Large intestine (tissue), 3 donors: ENCODE measurements around the gene NR4A1. TPM values are rescaled to one million over a fixed set of nuclear protein-coding genes. Genes with fewer than 3 reads are reported as not detected.

Experiments
- DNase-seq, 2 donors: peaks; one replicate each; pipeline versions ENCODE4 v3.0.0 to v3.0.0-alpha.2; 2013
- H3K27ac ChIP-seq: one replicate; pipeline ENCODE4 v1.5.1; 2013; ENCODE audit warnings: low read length
- H3K27me3 ChIP-seq: 2 replicates; pipeline ENCODE4 v1.6.1; 2013; ENCODE audit warnings: low read length; ENCODE audit not compliant: control insufficient read depth, insufficient read depth
- H3K36me3 ChIP-seq: 2 replicates; pipeline ENCODE4 v1.6.1; 2013; ENCODE audit warnings: low read length; ENCODE audit not compliant: control insufficient read depth, insufficient read depth
- H3K4me1 ChIP-seq: one replicate; pipeline ENCODE4 v1.6.1; 2013; ENCODE audit warnings: low read length; ENCODE audit not compliant: control insufficient read depth, insufficient read depth
- H3K4me3 ChIP-seq: one replicate; pipeline ENCODE4 v1.5.1; 2013; ENCODE audit warnings: low read length
- H3K9me3 ChIP-seq: one replicate; pipeline ENCODE4 v1.6.1; 2013; ENCODE audit warnings: mild to moderate bottlenecking, low read depth, low read length, moderate library complexity; ENCODE audit not compliant: control insufficient read depth
- WGBS: methylation state at CpG from one replicate; pipeline ENCODE4 v1.1.5; 2013; ENCODE audit warnings: low lambda C conversion rate; ENCODE audit not compliant: insufficient coverage; 5-methylcytosine and 5-hydroxymethylcytosine counted together
- polyA plus RNA-seq: library from polyadenylated mRNA; unstranded; fragments of 120-200 nt; gene quantifications from one replicate; pipeline ENCODE4 v1.2.1, GENCODE V29; 2013

The NR4A1 gene
- polyA plus RNA-seq, 1 donor: 139 TPM

GRCh38 chr12:52059582-52060497 is 8.6 kb downstream of the NR4A1 start:
- no peaks in the 10 kb centered on the region for H3K27me3 ChIP-seq
- H3K36me3 ChIP-seq: peaks cover 12% of the 10 kb centered on the region
- no peak overlapping the region for H3K4me3 ChIP-seq
- DNase-seq: no peak
- H3K4me1 ChIP-seq: peaks cover 27% of the 10 kb centered on the region
- no peak overlapping the region for H3K27ac ChIP-seq
- WGBS: no CpG with 5 or more reads among the region's 12 CpGs
- no peaks in the 10 kb centered on the region for H3K9me3 ChIP-seq

GRCh38 chr12:52060498-52061177 is 9.4 kb downstream of the NR4A1 start:
- no CpG with 5 or more reads among the region's 14 CpGs for WGBS
- H3K27ac ChIP-seq: no peak overlapping the region
- H3K27me3 ChIP-seq: no peaks in the 10 kb centered on the region
- H3K9me3 ChIP-seq: no peaks in the 10 kb centered on the region
- no peak overlapping the region for H3K4me3 ChIP-seq
- H3K36me3 ChIP-seq: peaks cover 10% of the 10 kb centered on the region
- no peak for DNase-seq
- peaks cover 27% of the 10 kb centered on the region for H3K4me1 ChIP-seq

GRCh38 chr12:52061470-52062166 is 10.4 kb downstream of the NR4A1 start:
- Histone ChIP-seq H3K27ac (no peak overlapping the region), H3K36me3 (peaks cover 8% of the 10 kb centered on the region), H3K4me1 (peaks cover 27% of the 10 kb centered on the region), H3K4me3 (no peak overlapping the region), H3K27me3 (no peaks in the 10 kb centered on the region), H3K9me3 (no peaks in the 10 kb centered on the region)
- WGBS: no CpG with 5 or more reads among the region's 12 CpGs
- no peak for DNase-seq

- peaks cover 27% of the 10 kb centered on the region for H3K4me1 ChIP-seq
- no peak for DNase-seq
- H3K4me3 ChIP-seq: no peak overlapping the region
- H3K9me3 ChIP-seq: no peaks in the 10 kb centered on the region
- no CpG with 5 or more reads among the region's 6 CpGs for WGBS
- peaks cover 3% of the 10 kb centered on the region for H3K27me3 ChIP-seq
- H3K27ac ChIP-seq: peak overlapping the region; percentile 10
- H3K36me3 ChIP-seq: peaks cover 2% of the 10 kb centered on the region
Observed at GRCh38 chr12:52062167-52063081, 11.2 kb downstream of the NR4A1 start.

- Histone ChIP-seq H3K27ac (peak overlapping the region; percentile 10), H3K4me3 (no peak overlapping the region), H3K36me3 (no peaks in the 10 kb centered on the region), H3K4me1 (peaks cover 27% of the 10 kb centered on the region), H3K9me3 (no peaks in the 10 kb centered on the region), H3K27me3 (peaks cover 3% of the 10 kb centered on the region)
- peak in 1 of 2 donors; percentile 66 for DNase-seq
- no CpG with 5 or more reads among the region's 20 CpGs for WGBS
Observed at GRCh38 chr12:52063082-52063924, 12.1 kb downstream of the NR4A1 start.

- Histone ChIP-seq H3K36me3 (no peaks in the 10 kb centered on the region), H3K4me1 (peaks cover 25% of the 10 kb centered on the region), H3K27me3 (peaks cover 3% of the 10 kb centered on the region), H3K9me3 (no peaks in the 10 kb centered on the region), H3K4me3 (no peak overlapping the region), H3K27ac (no peak overlapping the region)
- no CpG with 5 or more reads among the region's 12 CpGs for WGBS
- no peak for DNase-seq
Observed at GRCh38 chr12:52063981-52064649, 12.9 kb downstream of the NR4A1 start.

GRCh38 chr12:52066346-52067080 is 15.3 kb downstream of the NR4A1 start:
- no peaks in the 10 kb centered on the region for H3K36me3 ChIP-seq
- WGBS: no CpG with 5 or more reads among the region's 8 CpGs
- DNase-seq: no peak
- H3K4me3 ChIP-seq: no peak overlapping the region
- no peaks in the 10 kb centered on the region for H3K9me3 ChIP-seq
- H3K27ac ChIP-seq: no peak overlapping the region
- H3K27me3 ChIP-seq: peaks cover 3% of the 10 kb centered on the region
- H3K4me1 ChIP-seq: peaks cover 32% of the 10 kb centered on the region

- H3K36me3 ChIP-seq: no peaks in the 10 kb centered on the region
- DNase-seq: no peak
- peaks cover 27% of the 10 kb centered on the region for H3K4me1 ChIP-seq
- no CpG with 5 or more reads among the region's 3 CpGs for WGBS
- H3K27me3 ChIP-seq: peaks cover 3% of the 10 kb centered on the region
- H3K4me3 ChIP-seq: no peak overlapping the region
- no peaks in the 10 kb centered on the region for H3K9me3 ChIP-seq
- no peak overlapping the region for H3K27ac ChIP-seq
Observed at GRCh38 chr12:52067081-52067374, 15.8 kb downstream of the NR4A1 start.
